HepG2 (cell line): Measurements from ENCODE around the gene SLC15A3. TPM values are rescaled to one million over a fixed set of nuclear protein-coding genes. Genes with fewer than 3 reads are reported as not detected.

Source experiments
- ATF7 ChIP-seq, 2 experiments: fragments of 450-650 bp in 1 of 2; sonication (generic) in 1 of 2; formaldehyde crosslinking in 1 of 2; IDR thresholded peaks; 2 replicates each; pipeline versions ENCODE4 v1.4.0 to v1.6.1; 2016 to 2020; ENCODE audit warnings: antibody characterized with exemption in 1 of 2, mild to moderate bottlenecking in 1 of 2, missing genetic modification reagents in 1 of 2
- CREM ChIP-seq, 2 experiments: sonication (generic) in 1 of 2; formaldehyde crosslinking in 1 of 2; IDR thresholded peaks; 2 replicates each; pipeline versions ENCODE4 v1.4.0 to v1.6.1; 2016 to 2020; ENCODE audit warnings: antibody characterized with exemption in 1 of 2, mild to moderate bottlenecking in 1 of 2, missing genetic modification reagents in 1 of 2
- DR1 ChIP-seq: sonication (generic); formaldehyde crosslinking; IDR thresholded peaks from 2 replicates; pipeline ENCODE4 v1.8.0; 2021; ENCODE audit warnings: mild to moderate bottlenecking, missing genetic modification reagents, inconsistent platforms
- EED ChIP-seq: sonication (generic); formaldehyde crosslinking; IDR thresholded peaks from 2 replicates; pipeline ENCODE4 v1.5.0; 2020; ENCODE audit warnings: mild to moderate bottlenecking, missing genetic modification reagents
- GFI1 ChIP-seq: sonication (generic); formaldehyde crosslinking; IDR thresholded peaks from 2 replicates; pipeline ENCODE4 v1.5.0; 2020; ENCODE audit warnings: missing genetic modification reagents, mild to moderate bottlenecking, borderline replicate concordance
- HNF4G ChIP-seq, 2 experiments: sonication (generic) in 1 of 2; formaldehyde crosslinking in 1 of 2; IDR thresholded peaks; 2 replicates each; pipeline versions ENCODE4 v1.4.0 to v1.6.1; 2011 to 2020; ENCODE audit warnings: borderline replicate concordance in 2 of 2, low read depth in 2 of 2, mild to moderate bottlenecking in 2 of 2, low read length in 1 of 2, missing genetic modification reagents in 1 of 2, moderate library complexity in 1 of 2
- JUN ChIP-seq: sonication (generic); formaldehyde crosslinking; IDR thresholded peaks from 2 replicates; pipeline ENCODE4 v1.4.0; 2020; ENCODE audit warnings: mild to moderate bottlenecking, missing genetic modification reagents
- JUND ChIP-seq: sonication (generic); formaldehyde crosslinking; IDR thresholded peaks from 2 replicates; pipeline ENCODE4 v1.8.0; 2022; ENCODE audit warnings: mild to moderate bottlenecking, missing genetic modification reagents
- MAFF ChIP-seq: IDR thresholded peaks from 2 replicates; pipeline ENCODE4 v1.6.1; 2011; ENCODE audit warnings: low read depth, low read length, improper control_type of control experiment
- NRL ChIP-seq: sonication (generic); formaldehyde crosslinking; IDR thresholded peaks from 2 replicates; pipeline ENCODE4 v1.5.0; 2020; ENCODE audit warnings: missing genetic modification reagents, mild to moderate bottlenecking, moderate library complexity, borderline replicate concordance
- PHF8 ChIP-seq: sonication (generic); formaldehyde crosslinking; IDR thresholded peaks from 2 replicates; pipeline ENCODE4 v1.5.0; 2020; ENCODE audit warnings: missing genetic modification reagents
- POLR2AphosphoS2 ChIP-seq: IDR thresholded peaks from 2 replicates; pipeline ENCODE4 v1.6.1; 2011; ENCODE audit warnings: low read depth, low read length, improper control_type of control experiment
- SMC3 ChIP-seq: IDR thresholded peaks from 2 replicates; pipeline ENCODE4 v1.6.1; 2011; ENCODE audit warnings: low read length, improper control_type of control experiment
- ZBTB1 ChIP-seq: sonication (generic); formaldehyde crosslinking; IDR thresholded peaks from 2 replicates; pipeline ENCODE4 v1.4.0; 2020; ENCODE audit warnings: missing genetic modification reagents, borderline replicate concordance
- ZBTB40 ChIP-seq, 2 experiments: fragments of 450-650 bp in 1 of 2; sonication (generic) in 1 of 2; formaldehyde crosslinking in 1 of 2; IDR thresholded peaks; 2 replicates each; pipeline versions ENCODE4 v1.6.1 to v1.8.0; 2016 to 2022; ENCODE audit warnings: antibody characterized with exemption in 1 of 2, mild to moderate bottlenecking in 1 of 2, missing genetic modification reagents in 1 of 2
- ZNF136 ChIP-seq: sonication (generic); formaldehyde crosslinking; IDR thresholded peaks from 2 replicates; pipeline ENCODE4 v1.8.1; 2022; ENCODE audit warnings: low read depth, mild to moderate bottlenecking, moderate library complexity, missing genetic modification reagents
- ZNF354B ChIP-seq: sonication (generic); formaldehyde crosslinking; IDR thresholded peaks from 2 replicates; pipeline ENCODE4 v1.8.0; 2022; ENCODE audit warnings: mild to moderate bottlenecking, missing genetic modification reagents
- ZNF432 ChIP-seq: sonication (generic); formaldehyde crosslinking; IDR thresholded peaks from 2 replicates; pipeline ENCODE4 v1.5.0; 2020; ENCODE audit warnings: missing genetic modification reagents, mild to moderate bottlenecking, borderline replicate concordance
- ZNF543 ChIP-seq: sonication (generic); formaldehyde crosslinking; IDR thresholded peaks from 2 replicates; pipeline ENCODE4 v1.4.0; 2020; ENCODE audit warnings: mild to moderate bottlenecking, missing genetic modification reagents
- polyA plus RNA-seq, 8 experiments: library from polyadenylated mRNA; depleted of rRNA in 3 of 8; stranded (reverse) in 7 of 8; unstranded in 1 of 8; fragments of >200 nt; fragmentation: Illumina TruSeq in 4 of 8; extraction: Trizol in 4 of 8; gene quantifications; 2 replicates each; pipeline versions ENCODE4 v1.2.1 to v1.2.3, GENCODE V29; 2011 to 2016; ENCODE audit warnings: low read depth in 4 of 8, missing spikeins in 1 of 8, mixed read lengths in 1 of 8; ENCODE audit not compliant: insufficient read depth in 1 of 8
- total RNA-seq, 5 experiments: library from RNA; depleted of rRNA; stranded (reverse); fragments of >200 nt; fragmentation: Illumina TruSeq; extraction: Trizol; gene quantifications; 2 replicates each; pipeline ENCODE4 v1.2.3, GENCODE V29; 2016; ENCODE audit warnings: low read depth in 1 of 5

SLC15A3 gene
- total and polyA plus RNA-seq, 2 of the 13 experiments (the other 11 are each of a cell fraction or from before 2014, with no cell fraction given): 0.45 to 0.77 TPM

GRCh38 chr11:60924110-60924905 is 27.7 kb downstream of the SLC15A3 start, which contains the start of gene TMEM132A (continued):
- TF ChIP-seq ZNF432 (CRISPR knock-in tag) (no peak), ZNF136 (0 out of 2 replicates have a peak, but pooled peaks have one; percentile 53), ATF7 (IDR thresholded peaks at IDR 0.05) (no peak), ATF7 (CRISPR knock-in tag; IDR thresholded peaks at IDR 0.05) (no peak), JUN (CRISPR knock-in tag) (no peak), GFI1 (no peak), MAFF (no peak), ZNF354B (CRISPR knock-in tag) (0 out of 2 replicates have a peak, but pooled peaks have one; percentile 41), SMC3 (no peak), PHF8 (CRISPR knock-in tag) (peak; percentile 31; the same call in 1 of the 2 replicates), HNF4G (IDR thresholded peaks at IDR 0.05; ENCODE audit: borderline replicate concordance, low read depth, low read length) (no peak), HNF4G (CRISPR knock-in tag; IDR thresholded peaks at IDR 0.05; ENCODE audit: borderline replicate concordance, low read depth) (no peak), ZBTB1 (CRISPR knock-in tag) (no peak), CREM (IDR thresholded peaks at IDR 0.05) (no peak), CREM (CRISPR knock-in tag; IDR thresholded peaks at IDR 0.05) (no peak), JUND (no peak), DR1 (CRISPR knock-in tag) (no peak; the same call in 1 of the 2 replicates), EED (CRISPR knock-in tag) (peak; percentile 50; the same call in 1 of the 2 replicates), ZBTB40 (IDR thresholded peaks at IDR 0.05) (no peak), ZBTB40 (CRISPR knock-in tag; IDR thresholded peaks at IDR 0.05) (0 out of 2 replicates have a peak, but pooled peaks have one; percentile 27), ZNF543 (no peak), NRL (no peak), POLR2AphosphoS2 (no peak)
